GM21619 (cell line): Measurements from ENCODE around the gene RPL9.
"Not testable (repeated sequence)": the region's sequence is repeated elsewhere in the genome, so short reads cannot be mapped to it uniquely, and the experiment has no call there.

ENCODE experiments used
- ATAC-seq: cut with Tn5 transposase; IDR thresholded peaks from one replicate; pipeline ENCODE4 v1.9.1; 2021; ENCODE audit not compliant: unreplicated experiment

The RPL9 gene

GRCh38 chr4:39427520-39428114, 31.1 kb downstream of the RPL9 start:
- no peak for ATAC-seq

- no peak for ATAC-seq
Observed at GRCh38 chr4:39426728-39427127, 32.0 kb downstream of the RPL9 start.

- ATAC-seq = not testable (repeated sequence)
Observed at GRCh38 chr4:39425297-39425696, 33.4 kb downstream of the RPL9 start.

- ATAC-seq = no peak
Observed at GRCh38 chr4:39422247-39422646, 36.5 kb downstream of the RPL9 start.

- ATAC-seq = no peak
Observed at GRCh38 chr4:39415678-39416283, 42.9 kb downstream of the RPL9 start.

- ATAC-seq = not testable (repeated sequence)
Observed at GRCh38 chr4:39411561-39411960, 47.2 kb downstream of the RPL9 start.

- ATAC-seq = no peak
Observed at GRCh38 chr4:39410415-39410814, 48.3 kb downstream of the RPL9 start.

GRCh38 chr4:39407584-39407885, 51.2 kb downstream of the RPL9 start:
- ATAC-seq = no peak

GRCh38 chr4:39406763-39407583, 51.7 kb downstream of the RPL9 start, which contains the start of gene KLB:
Gene KLB (plus strand): TSS chr4:39406930. CDS start chr4:39406950, 20 bp downstream.
- no peak for ATAC-seq
